ENCODE results near the gene SH2D4B.

GRCh38 chr10:80569131-80569895 is 31.6 kb downstream of the SH2D4B start:
- no peak for TF ChIP-seq POLR2AphosphoS5 (IDR thresholded peaks at IDR 0.05; ENCODE audit: low read depth, low read length)
- no peak for TF ChIP-seq POLR2A (IDR thresholded peaks at IDR 0.05; ENCODE audit: low read depth, low read length)
